ENCODE data around the gene PGAM1. TPM values are rescaled to one million over a fixed set of nuclear protein-coding genes. Genes with fewer than 3 reads are reported as not detected.

PGAM1 gene
- polyA plus RNA-seq, 3 donors: 276 to 749 (median 498) TPM

- H3K4me3 Mint-ChIP-seq: peak overlapping the region; percentile 96 to 97
These were observed 19.3 kb downstream of the PGAM1 start for GRCh38 chr10:97445357-97445721.

More at GRCh38 chr10:97445357-97445721, 19.3 kb downstream of the PGAM1 start:
- under 1% methylated on average over 9 of the region's 13 CpGs for WGBS (ENCODE audit: insufficient coverage)
- Histone ChIP-seq H3K27me3 (ENCODE audit: control insufficient read depth in 2 of 2, insufficient read depth in 2 of 2, low read length in 2 of 2) (no peaks in the 10 kb centered on the region), H3K36me3 (replicated peaks in 1 of 2; ENCODE audit: control insufficient read depth in 1 of 2, insufficient read depth in 2 of 2, low read length in 2 of 2) (peaks cover 22 to 38% of the 10 kb centered on the region in 2 donors), H3K4me1 (ENCODE audit: control insufficient read depth in 1 of 2, insufficient read depth in 2 of 2, low read length in 2 of 2) (peaks cover 19 to 26% of the 10 kb centered on the region in 2 donors), H3K9ac (ENCODE audit: insufficient read depth, low read length, poor library complexity, severe bottlenecking) (peak overlapping the region; percentile 66), H2AFZ (ENCODE audit: insufficient read depth, low read depth, low read length, poor library complexity, severe bottlenecking) (peak overlapping the region; percentile 97), H3K4me3 (replicated peaks in 1 of 3; ENCODE audit: low read depth in 2 of 3, low read length in 3 of 3) (peak overlapping the region; percentile 46 to 99 (median 74)), H3K9me3 (replicated peaks in 1 of 2; ENCODE audit: control insufficient read depth in 1 of 2, insufficient read depth in 1 of 2, low read length in 2 of 2) (no peaks in the 10 kb centered on the region), H3K79me2 (ENCODE audit: insufficient read depth, low read length) (peaks cover 75% of the 10 kb centered on the region), H4K20me1 (ENCODE audit: insufficient read depth, low read length) (peaks cover 4% of the 10 kb centered on the region), H3K27ac (ENCODE audit: low read depth in 1 of 2, low read length in 2 of 2) (peak overlapping the region; percentile 18 to 71), H3K4me2 (replicated peaks; ENCODE audit: extremely low read depth, low read length, poor library complexity, severe bottlenecking) (peak overlapping the region; percentile 98)
- intact Hi-C loops (cut with micrococcal nuclease): loop anchor here (5.0 to 10.0 kb wide), 2 partner anchors 49 to 52 kb away; partner anchors contain the start of genes MMS19 (in 2 of the 2) and UBTD1 (in 2 of the 2)
- peak overlapping the region; percentile 60 to 94 (median 89) for H3K27ac Mint-ChIP-seq
- H3K4me1 Mint-ChIP-seq: peaks cover 31% of the 10 kb centered on the region
- H3K27me3 Mint-ChIP-seq (ENCODE audit: low read depth in 3 of 3): no peaks in the 10 kb centered on the region
- no peak for TF ChIP-seq CTCF (IDR thresholded peaks at IDR 0.05)
- no peaks in the 10 kb centered on the region for H3K9me3 Mint-ChIP-seq
- DNase-seq: no peak
- H3K36me3 Mint-ChIP-seq: peaks cover 13 to 29% of the 10 kb centered on the region in 2 donors
